Measurements from ENCODE around the gene TGFB2. TPM values are rescaled to one million over a fixed set of nuclear protein-coding genes. Genes with fewer than 3 reads are reported as not detected.

The TGFB2 gene
- total and polyA plus RNA-seq, 2 donors (not counting 3 experiments of a cell fraction or from before 2014, with no cell fraction given), result 21.2 to 43.5 TPM

- dilution Hi-C loops (cut with MboI; ENCODE audit: extremely low pct_ligation_motif_present, low sequenced_read_pairs), result no loop called here
- BruUV-seq (replicated peaks), result no TSS peak
- CTCF ChIA-PET, result no interaction called here
Observed at GRCh38 chr1:218383051-218383450, 37.9 kb downstream of the TGFB2 start.

More at GRCh38 chr1:218383051-218383450, 37.9 kb downstream of the TGFB2 start:
- intact Hi-C loops (cut with micrococcal nuclease), result loop anchor here (1.0 to 5.0 kb wide), 4 partner anchors 8 to 919 kb away; no protein-coding TSS in a partner anchor
- H3K4me3 ChIP-seq (replicated peaks in 1 of 3; ENCODE audit: insufficient read depth in 1 of 3, low read depth in 1 of 3, low read length in 3 of 3), result no peak overlapping the region
- H3K9ac ChIP-seq (replicated peaks; ENCODE audit: extremely low read depth, insufficient read depth, low read length), result peak overlapping the region; percentile 68
- no peaks in the 10 kb centered on the region for H3K79me2 ChIP-seq (ENCODE audit: control insufficient read depth, insufficient read depth, low read length)
- H3K9me1 ChIP-seq (replicated peaks; ENCODE audit: control insufficient read depth, extremely low read depth, insufficient read depth, low read length), result no peaks in the 10 kb centered on the region
- peaks cover 22% of the 10 kb centered on the region for H3K4me1 ChIP-seq (ENCODE audit: control insufficient read depth, extremely low read depth, insufficient read depth, low read length)
- H4K20me1 ChIP-seq (replicated peaks; ENCODE audit: control insufficient read depth, extremely low read depth, insufficient read depth, low read length), result no peaks in the 10 kb centered on the region
- POLR2A ChIA-PET, result no interaction called here
- no peaks in the 10 kb centered on the region for H3K9me3 ChIP-seq (replicated peaks; ENCODE audit: control insufficient read depth, insufficient read depth, low read length)
- no peak for DNase-seq (ENCODE audit: low read depth, low spot score)
- no peaks in the 10 kb centered on the region for H3K27me3 ChIP-seq (ENCODE audit: control insufficient read depth in 2 of 2, insufficient read depth in 2 of 2, low read length in 2 of 2)
- H3K4me2 ChIP-seq (ENCODE audit: insufficient read depth, low read length), result peak overlapping the region; percentile 60
- no peak for FAIRE-seq
- H3K27ac ChIP-seq (ENCODE audit: insufficient read depth, low read depth, low read length), result peak overlapping the region; percentile 64
- no peak for TF ChIP-seq MAX (IDR thresholded peaks at IDR 0.05; ENCODE audit: insufficient read depth, insufficient read length)
- TF ChIP-seq POLR2A (IDR thresholded peaks at IDR 0.05; ENCODE audit: low read depth, low read length), result no peak
- no peak for TF ChIP-seq GATA2 (IDR thresholded peaks at IDR 0.05; ENCODE audit: insufficient read depth, insufficient read length, low read depth, low read length)
- TF ChIP-seq CTCF (IDR thresholded peaks at IDR 0.05; ENCODE audit: extremely low read depth in 1 of 2, insufficient read depth in 1 of 2, low read depth in 1 of 2, low read length in 2 of 2), result no peak
- no peak for TF ChIP-seq JUN (IDR thresholded peaks at IDR 0.05; ENCODE audit: borderline replicate concordance, insufficient read depth, insufficient read length, low read depth)
- no peak for TF ChIP-seq FOS (IDR thresholded peaks at IDR 0.05; ENCODE audit: borderline replicate concordance, insufficient read depth, low read length)
- H2AFZ ChIP-seq (ENCODE audit: low read depth, low read length), result no peak overlapping the region
- no peaks in the 10 kb centered on the region for H3K36me3 ChIP-seq (ENCODE audit: control insufficient read depth in 2 of 2, extremely low read depth in 1 of 2, insufficient read depth in 2 of 2, low read length in 2 of 2)
